ENCODE results near the gene SLC12A3.

The SLC12A3 gene

DNA sequence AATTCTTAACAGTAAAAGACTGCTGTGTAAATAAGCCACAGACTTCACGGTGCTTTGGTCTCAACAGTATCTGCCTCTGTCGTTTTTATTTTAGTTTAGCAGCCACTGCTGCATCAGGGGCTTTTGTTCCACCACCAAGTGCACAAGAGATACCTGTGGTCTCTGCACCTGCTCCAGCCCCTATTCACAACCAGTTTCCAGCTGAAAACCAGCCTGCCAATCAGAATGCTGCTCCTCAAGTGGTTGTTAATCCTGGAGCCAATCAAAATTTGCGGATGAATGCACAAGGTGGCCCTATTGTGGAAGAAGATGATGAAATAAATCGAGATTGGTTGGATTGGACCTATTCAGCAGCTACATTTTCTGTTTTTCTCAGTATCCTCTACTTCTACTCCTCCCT is 74.8 kb downstream of the SLC12A3 start:
- Histone ChIP-seq H3K9me3 (ENCODE audit: control insufficient read depth, insufficient read depth, low read length) (no peaks in the 10 kb centered on the region), H3K27me3 (ENCODE audit: control insufficient read depth, insufficient read depth, low read length) (no peaks in the 10 kb centered on the region), H3K4me3 (ENCODE audit: low read depth, low read length) (no peak overlapping the region), H3K36me3 (ENCODE audit: control insufficient read depth, insufficient read depth, low read length) (peaks cover 95% of the 10 kb centered on the region), H3K9ac (ENCODE audit: low read depth, low read length) (no peak overlapping the region), H3K4me1 (ENCODE audit: control insufficient read depth, insufficient read depth, low read length) (no peaks in the 10 kb centered on the region), H3K27ac (ENCODE audit: low read depth, low read length) (no peak overlapping the region)

GRCh38 chr16:56941092-56941491 is 76.1 kb downstream of the SLC12A3 start:
- Histone ChIP-seq H3K9me3 (ENCODE audit: control insufficient read depth, insufficient read depth, low read length) (no peaks in the 10 kb centered on the region), H3K36me3 (ENCODE audit: control insufficient read depth, insufficient read depth, low read length) (peaks cover 91% of the 10 kb centered on the region), H3K27ac (ENCODE audit: low read depth, low read length) (no peak overlapping the region), H3K4me1 (ENCODE audit: control insufficient read depth, insufficient read depth, low read length) (no peaks in the 10 kb centered on the region), H3K9ac (ENCODE audit: low read depth, low read length) (no peak overlapping the region), H3K4me3 (ENCODE audit: low read depth, low read length) (no peak overlapping the region), H3K27me3 (ENCODE audit: control insufficient read depth, insufficient read depth, low read length) (no peaks in the 10 kb centered on the region)

- H3K4me1 ChIP-seq (ENCODE audit: control insufficient read depth, insufficient read depth, low read length), result no peaks in the 10 kb centered on the region
- H3K4me3 ChIP-seq (ENCODE audit: low read depth, low read length), result no peak overlapping the region
- H3K27me3 ChIP-seq (ENCODE audit: control insufficient read depth, insufficient read depth, low read length), result no peaks in the 10 kb centered on the region
- no peak overlapping the region for H3K9ac ChIP-seq (ENCODE audit: low read depth, low read length)
- peaks cover 83% of the 10 kb centered on the region for H3K36me3 ChIP-seq (ENCODE audit: control insufficient read depth, insufficient read depth, low read length)
- H3K27ac ChIP-seq (ENCODE audit: low read depth, low read length), result no peak overlapping the region
- H3K9me3 ChIP-seq (ENCODE audit: control insufficient read depth, insufficient read depth, low read length), result no peaks in the 10 kb centered on the region
Observed at GRCh38 chr16:56941856-56942331, 76.9 kb downstream of the SLC12A3 start.

- Histone ChIP-seq H3K9me3 (ENCODE audit: control insufficient read depth, insufficient read depth, low read length) (no peaks in the 10 kb centered on the region), H3K27ac (ENCODE audit: low read depth, low read length) (no peak overlapping the region), H3K36me3 (ENCODE audit: control insufficient read depth, insufficient read depth, low read length) (peaks cover 65% of the 10 kb centered on the region), H3K4me3 (ENCODE audit: low read depth, low read length) (no peak overlapping the region), H3K4me1 (ENCODE audit: control insufficient read depth, insufficient read depth, low read length) (no peaks in the 10 kb centered on the region), H3K27me3 (ENCODE audit: control insufficient read depth, insufficient read depth, low read length) (no peaks in the 10 kb centered on the region), H3K9ac (ENCODE audit: low read depth, low read length) (no peak overlapping the region)
Observed at GRCh38 chr16:56943761-56944375, 78.9 kb downstream of the SLC12A3 start.

GRCh38 chr16:56944954-56945839 is 80.2 kb downstream of the SLC12A3 start:
- no peak overlapping the region for H3K4me3 ChIP-seq (ENCODE audit: low read depth, low read length)
- no peak overlapping the region for H3K9ac ChIP-seq (ENCODE audit: low read depth, low read length)
- peak overlapping the region; percentile 4 for H3K27ac ChIP-seq (ENCODE audit: low read depth, low read length)
- peaks cover 52% of the 10 kb centered on the region for H3K36me3 ChIP-seq (ENCODE audit: control insufficient read depth, insufficient read depth, low read length)
- no peaks in the 10 kb centered on the region for H3K9me3 ChIP-seq (ENCODE audit: control insufficient read depth, insufficient read depth, low read length)
- H3K4me1 ChIP-seq (ENCODE audit: control insufficient read depth, insufficient read depth, low read length), result no peaks in the 10 kb centered on the region
- no peaks in the 10 kb centered on the region for H3K27me3 ChIP-seq (ENCODE audit: control insufficient read depth, insufficient read depth, low read length)

- Histone ChIP-seq H3K27ac (ENCODE audit: low read depth, low read length) (no peak overlapping the region), H3K9ac (ENCODE audit: low read depth, low read length) (no peak overlapping the region), H3K9me3 (ENCODE audit: control insufficient read depth, insufficient read depth, low read length) (no peaks in the 10 kb centered on the region), H3K27me3 (ENCODE audit: control insufficient read depth, insufficient read depth, low read length) (no peaks in the 10 kb centered on the region), H3K4me3 (ENCODE audit: low read depth, low read length) (no peak overlapping the region), H3K36me3 (ENCODE audit: control insufficient read depth, insufficient read depth, low read length) (peaks cover 44% of the 10 kb centered on the region), H3K4me1 (ENCODE audit: control insufficient read depth, insufficient read depth, low read length) (no peaks in the 10 kb centered on the region)
Observed at GRCh38 chr16:56945847-56946527, 81.0 kb downstream of the SLC12A3 start.

DNA sequence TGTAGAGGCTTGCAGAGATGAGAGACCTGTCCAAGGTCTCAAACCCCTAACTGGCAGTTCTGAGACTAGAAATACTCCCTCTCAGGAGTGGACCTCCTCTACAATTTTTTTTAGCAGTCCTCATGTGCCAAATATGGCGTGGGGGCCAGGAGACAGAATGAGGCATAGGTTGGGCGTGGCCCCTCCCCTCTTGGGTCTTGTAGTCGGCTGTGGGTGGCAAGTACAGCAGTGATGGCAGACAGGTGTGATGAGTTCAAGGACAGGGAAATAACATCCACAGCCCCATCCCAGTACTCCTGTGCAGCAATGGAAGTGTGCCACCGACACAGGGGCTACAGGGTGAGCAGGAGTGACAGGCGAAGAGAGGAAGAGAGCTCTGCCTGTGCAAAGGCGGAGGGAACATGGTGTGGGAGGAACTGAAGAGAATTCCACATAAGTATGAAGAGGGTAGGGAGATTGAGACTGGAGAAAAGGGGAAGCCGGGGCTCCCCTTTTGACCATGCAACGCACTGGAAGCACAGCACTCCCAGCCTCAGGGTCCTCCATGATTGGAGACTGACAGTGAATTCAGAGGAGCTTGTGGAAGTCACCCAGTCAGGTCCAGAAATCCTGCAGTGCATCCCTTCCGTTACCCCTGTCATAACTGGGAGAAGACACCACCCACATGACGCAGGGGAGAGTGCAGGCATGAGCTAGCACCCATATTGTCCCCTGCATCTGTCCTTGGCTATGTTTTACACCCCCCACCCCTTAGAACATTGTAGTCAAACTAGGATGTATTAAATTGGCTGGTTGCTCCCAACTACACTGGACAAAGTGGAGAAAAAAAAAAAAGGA is 82.0 kb downstream of the SLC12A3 start:
- Histone ChIP-seq H3K27ac (ENCODE audit: low read depth, low read length) (no peak overlapping the region), H3K9me3 (ENCODE audit: control insufficient read depth, insufficient read depth, low read length) (no peaks in the 10 kb centered on the region), H3K9ac (ENCODE audit: low read depth, low read length) (no peak overlapping the region), H3K4me1 (ENCODE audit: control insufficient read depth, insufficient read depth, low read length) (no peaks in the 10 kb centered on the region), H3K27me3 (ENCODE audit: control insufficient read depth, insufficient read depth, low read length) (no peaks in the 10 kb centered on the region), H3K36me3 (ENCODE audit: control insufficient read depth, insufficient read depth, low read length) (peaks cover 34% of the 10 kb centered on the region), H3K4me3 (ENCODE audit: low read depth, low read length) (no peak overlapping the region)

DNA sequence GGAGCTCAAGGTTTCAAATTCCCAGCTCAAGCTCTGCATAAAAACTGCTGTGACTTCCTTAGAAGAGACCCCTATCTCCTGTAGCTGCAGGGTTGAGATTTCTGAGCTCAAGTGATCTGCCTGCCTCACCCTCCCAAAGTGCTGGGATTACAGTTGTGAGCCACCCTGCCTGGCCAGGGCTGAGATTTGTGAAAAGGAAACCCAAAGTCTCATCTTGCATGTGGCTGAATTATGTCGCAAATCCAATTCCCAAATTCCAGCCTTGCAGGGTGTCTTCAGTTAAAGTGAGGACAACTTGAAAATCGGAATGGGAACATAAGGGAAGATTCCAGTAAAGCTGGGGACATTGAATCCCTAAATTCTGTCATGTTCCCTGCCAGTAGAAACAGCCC is 82.6 kb downstream of the SLC12A3 start:
- Histone ChIP-seq H3K27ac (ENCODE audit: low read depth, low read length) (no peak overlapping the region), H3K4me3 (ENCODE audit: low read depth, low read length) (no peak overlapping the region), H3K9ac (ENCODE audit: low read depth, low read length) (no peak overlapping the region), H3K9me3 (ENCODE audit: control insufficient read depth, insufficient read depth, low read length) (no peaks in the 10 kb centered on the region), H3K36me3 (ENCODE audit: control insufficient read depth, insufficient read depth, low read length) (peaks cover 29% of the 10 kb centered on the region), H3K27me3 (ENCODE audit: control insufficient read depth, insufficient read depth, low read length) (no peaks in the 10 kb centered on the region), H3K4me1 (ENCODE audit: control insufficient read depth, insufficient read depth, low read length) (no peaks in the 10 kb centered on the region)

GRCh38 chr16:56948234-56948633 is 83.2 kb downstream of the SLC12A3 start:
- H3K4me3 ChIP-seq (ENCODE audit: low read depth, low read length), result no peak overlapping the region
- no peaks in the 10 kb centered on the region for H3K9me3 ChIP-seq (ENCODE audit: control insufficient read depth, insufficient read depth, low read length)
- H3K36me3 ChIP-seq (ENCODE audit: control insufficient read depth, insufficient read depth, low read length), result peaks cover 23% of the 10 kb centered on the region
- H3K27me3 ChIP-seq (ENCODE audit: control insufficient read depth, insufficient read depth, low read length), result no peaks in the 10 kb centered on the region
- H3K4me1 ChIP-seq (ENCODE audit: control insufficient read depth, insufficient read depth, low read length), result no peaks in the 10 kb centered on the region
- no peak overlapping the region for H3K27ac ChIP-seq (ENCODE audit: low read depth, low read length)
- H3K9ac ChIP-seq (ENCODE audit: low read depth, low read length), result no peak overlapping the region

DNA sequence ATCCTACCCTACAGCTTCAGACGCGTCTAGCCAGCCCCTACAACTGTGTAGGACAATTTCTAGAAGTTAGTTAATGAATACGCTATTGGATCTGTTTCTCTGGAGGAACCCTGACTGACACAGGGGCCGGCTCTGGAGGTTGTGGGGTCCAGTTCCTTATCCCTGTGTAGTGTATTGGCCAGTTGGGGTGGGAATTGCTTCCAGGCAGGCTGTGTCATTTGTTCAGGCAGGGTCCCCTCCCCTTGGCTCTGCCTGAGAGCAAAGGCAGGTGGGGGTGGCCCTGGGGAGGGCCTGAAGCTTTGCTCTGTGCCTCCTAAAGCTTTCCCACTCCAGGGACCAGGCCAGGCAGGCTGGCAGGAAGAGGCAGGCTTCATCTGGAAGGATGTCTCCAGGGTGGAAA is 85.0 kb downstream of the SLC12A3 start:
- H3K4me3 ChIP-seq (ENCODE audit: low read depth, low read length), result no peak overlapping the region
- peaks cover 5% of the 10 kb centered on the region for H3K36me3 ChIP-seq (ENCODE audit: control insufficient read depth, insufficient read depth, low read length)
- H3K9ac ChIP-seq (ENCODE audit: low read depth, low read length), result no peak overlapping the region
- no peak overlapping the region for H3K27ac ChIP-seq (ENCODE audit: low read depth, low read length)
- H3K27me3 ChIP-seq (ENCODE audit: control insufficient read depth, insufficient read depth, low read length), result no peaks in the 10 kb centered on the region
- H3K9me3 ChIP-seq (ENCODE audit: control insufficient read depth, insufficient read depth, low read length), result no peaks in the 10 kb centered on the region
- H3K4me1 ChIP-seq (ENCODE audit: control insufficient read depth, insufficient read depth, low read length), result no peaks in the 10 kb centered on the region

Data from HUES48 (cell line).